ENCODE data around the gene SERTAD2. TPM values are rescaled to one million over a fixed set of nuclear protein-coding genes. Genes with fewer than 3 reads are reported as not detected.

Gene SERTAD2
- total RNA-seq, 1 donor from 2014 or later = 42.2 TPM

DNA sequence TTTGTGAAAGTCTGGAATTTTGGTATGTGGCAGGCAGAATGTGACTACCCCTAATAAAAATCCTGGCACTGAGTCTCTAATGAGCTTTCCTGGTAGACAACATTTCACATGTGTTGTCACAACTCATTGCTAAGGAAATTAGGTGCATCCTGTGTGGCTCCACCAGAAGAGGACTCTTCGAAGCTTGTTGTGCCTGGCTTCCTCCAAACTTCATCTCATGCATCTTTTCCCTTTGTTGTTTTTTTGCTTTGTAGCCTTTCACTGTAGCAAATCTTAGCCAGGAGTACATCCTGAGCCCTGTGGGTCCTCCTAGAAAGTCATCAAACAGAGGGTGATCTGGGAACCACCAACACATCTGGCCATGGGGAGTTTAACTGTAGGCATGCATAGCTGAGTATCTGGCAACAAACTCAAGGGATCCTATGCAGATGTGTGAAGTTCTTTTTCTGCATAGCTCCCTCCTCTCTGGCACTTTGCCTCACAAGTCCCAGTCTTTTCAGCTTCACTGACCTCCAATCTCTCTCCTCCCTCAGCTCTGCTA, 42.1 kb upstream of the SERTAD2 start:
- Mint-ChIP-seq H3K27me3 (ENCODE audit: low read depth, unreplicated experiment) (no peaks in the 10 kb centered on the region), H3K4me1 (ENCODE audit: low read depth, unreplicated experiment) (peaks cover 46% of the 10 kb centered on the region), H3K4me3 (ENCODE audit: unreplicated experiment) (no peak overlapping the region), H3K9me3 (ENCODE audit: unreplicated experiment) (peaks cover 3% of the 10 kb centered on the region), H3K36me3 (ENCODE audit: low read depth, unreplicated experiment) (peaks cover 4% of the 10 kb centered on the region), H3K27ac (ENCODE audit: unreplicated experiment) (no peak overlapping the region)
- no peaks in the 10 kb centered on the region for H3K27me3 ChIP-seq (ENCODE audit: insufficient read depth, low read length)
- H3K9ac ChIP-seq (ENCODE audit: low read length) = no peak overlapping the region
- no peak overlapping the region for H3K4me3 ChIP-seq (ENCODE audit: insufficient read depth, low read depth, low read length)
- H3K27ac ChIP-seq (ENCODE audit: low read depth, low read length) = no peak overlapping the region
- peak; percentile 56 for DNase-seq (ENCODE audit: low read depth)
- no peaks in the 10 kb centered on the region for H3K9me3 ChIP-seq (ENCODE audit: insufficient read depth, low read depth, low read length)
- no peaks in the 10 kb centered on the region for H3K79me2 ChIP-seq (ENCODE audit: insufficient read depth, low read length)
- no peaks in the 10 kb centered on the region for H4K20me1 ChIP-seq (ENCODE audit: insufficient read depth, low read length)
- TF ChIP-seq, protein P1, sequence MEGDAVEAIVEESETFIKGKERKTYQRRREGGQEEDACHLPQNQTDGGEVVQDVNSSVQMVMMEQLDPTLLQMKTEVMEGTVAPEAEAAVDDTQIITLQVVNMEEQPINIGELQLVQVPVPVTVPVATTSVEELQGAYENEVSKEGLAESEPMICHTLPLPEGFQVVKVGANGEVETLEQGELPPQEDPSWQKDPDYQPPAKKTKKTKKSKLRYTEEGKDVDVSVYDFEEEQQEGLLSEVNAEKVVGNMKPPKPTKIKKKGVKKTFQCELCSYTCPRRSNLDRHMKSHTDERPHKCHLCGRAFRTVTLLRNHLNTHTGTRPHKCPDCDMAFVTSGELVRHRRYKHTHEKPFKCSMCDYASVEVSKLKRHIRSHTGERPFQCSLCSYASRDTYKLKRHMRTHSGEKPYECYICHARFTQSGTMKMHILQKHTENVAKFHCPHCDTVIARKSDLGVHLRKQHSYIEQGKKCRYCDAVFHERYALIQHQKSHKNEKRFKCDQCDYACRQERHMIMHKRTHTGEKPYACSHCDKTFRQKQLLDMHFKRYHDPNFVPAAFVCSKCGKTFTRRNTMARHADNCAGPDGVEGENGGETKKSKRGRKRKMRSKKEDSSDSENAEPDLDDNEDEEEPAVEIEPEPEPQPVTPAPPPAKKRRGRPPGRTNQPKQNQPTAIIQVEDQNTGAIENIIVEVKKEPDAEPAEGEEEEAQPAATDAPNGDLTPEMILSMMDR (IDR thresholded peaks at IDR 0.05; ENCODE audit: insufficient read depth, low read depth, low read length) = no peak
- no peak for TF ChIP-seq EZH2 (IDR thresholded peaks at IDR 0.05; ENCODE audit: insufficient read depth, low read length)
- no peak overlapping the region for H3K4me2 ChIP-seq (ENCODE audit: low read length)
- peak; percentile 45 for FAIRE-seq
- H2AFZ ChIP-seq (ENCODE audit: low read depth, low read length) = no peak overlapping the region
- no peaks in the 10 kb centered on the region for H3K36me3 ChIP-seq (ENCODE audit: insufficient read depth, low read length)
- peaks cover 35% of the 10 kb centered on the region for H3K4me1 ChIP-seq (ENCODE audit: insufficient read depth, low read length)

DNA sequence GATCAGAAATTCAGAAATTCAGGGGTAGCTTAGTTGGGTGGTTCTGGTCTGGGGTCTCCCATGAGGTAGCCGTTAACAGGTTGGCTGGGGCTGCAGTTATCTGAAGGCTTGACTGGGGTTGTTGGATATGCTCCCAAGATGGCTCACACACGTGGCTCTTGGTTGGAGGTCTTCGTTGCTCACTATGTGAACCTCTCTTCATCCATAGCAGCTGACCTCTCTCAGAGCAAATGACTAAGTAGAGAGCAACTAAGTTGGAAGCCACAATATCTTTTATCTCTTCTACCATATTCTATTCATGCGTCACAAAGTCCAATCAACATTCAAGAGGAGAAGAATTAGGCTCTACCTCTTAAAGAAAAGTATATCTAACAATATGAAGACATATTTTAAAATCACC, 38.7 kb upstream of the SERTAD2 start:
- FAIRE-seq = peak; percentile 88
- no peak overlapping the region for H3K27ac ChIP-seq (ENCODE audit: low read depth, low read length)
- Mint-ChIP-seq H3K27me3 (ENCODE audit: low read depth, unreplicated experiment) (no peaks in the 10 kb centered on the region), H3K36me3 (ENCODE audit: low read depth, unreplicated experiment) (peaks cover 4% of the 10 kb centered on the region), H3K9me3 (ENCODE audit: unreplicated experiment) (peaks cover 3% of the 10 kb centered on the region), H3K4me3 (ENCODE audit: unreplicated experiment) (no peak overlapping the region), H3K27ac (ENCODE audit: unreplicated experiment) (no peak overlapping the region), H3K4me1 (ENCODE audit: low read depth, unreplicated experiment) (peaks cover 22% of the 10 kb centered on the region)
- H3K9ac ChIP-seq (ENCODE audit: low read length) = no peak overlapping the region
- H3K27me3 ChIP-seq (ENCODE audit: insufficient read depth, low read length) = no peaks in the 10 kb centered on the region
- H3K4me2 ChIP-seq (ENCODE audit: low read length) = no peak overlapping the region
- H2AFZ ChIP-seq (ENCODE audit: low read depth, low read length) = no peak overlapping the region
- TF ChIP-seq, protein P1 (IDR thresholded peaks at IDR 0.05; ENCODE audit: insufficient read depth, low read depth, low read length) = no peak
- no peaks in the 10 kb centered on the region for H4K20me1 ChIP-seq (ENCODE audit: insufficient read depth, low read length)
- H3K4me1 ChIP-seq (ENCODE audit: insufficient read depth, low read length) = peaks cover 16% of the 10 kb centered on the region
- no peaks in the 10 kb centered on the region for H3K9me3 ChIP-seq (ENCODE audit: insufficient read depth, low read depth, low read length)
- no peaks in the 10 kb centered on the region for H3K79me2 ChIP-seq (ENCODE audit: insufficient read depth, low read length)
- peak; percentile 93 for DNase-seq (ENCODE audit: low read depth)
- H3K4me3 ChIP-seq (ENCODE audit: insufficient read depth, low read depth, low read length) = no peak overlapping the region
- no peaks in the 10 kb centered on the region for H3K36me3 ChIP-seq (ENCODE audit: insufficient read depth, low read length)

DNA sequence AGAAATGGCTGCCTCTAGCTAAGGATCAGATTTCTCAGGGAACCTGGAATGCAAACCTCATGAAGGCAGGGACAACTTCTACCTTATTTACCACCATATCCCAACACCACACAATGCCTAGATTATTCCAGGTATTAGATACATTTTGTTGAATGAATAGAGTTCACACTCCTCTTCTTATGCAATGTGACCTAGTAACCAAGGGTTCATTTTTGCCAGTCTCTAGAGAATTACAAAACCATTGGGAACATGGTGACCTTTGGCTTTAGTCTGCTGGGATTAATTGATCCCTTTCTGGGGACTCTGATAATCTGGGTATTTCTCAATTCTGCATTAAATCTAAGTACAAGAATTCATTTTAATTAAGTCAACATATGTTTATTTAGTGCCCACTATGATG, 35.2 kb upstream of the SERTAD2 start:
- Mint-ChIP-seq H3K4me3 (ENCODE audit: unreplicated experiment) (no peak overlapping the region), H3K9me3 (ENCODE audit: unreplicated experiment) (peaks cover 3% of the 10 kb centered on the region), H3K27me3 (ENCODE audit: low read depth, unreplicated experiment) (no peaks in the 10 kb centered on the region), H3K27ac (ENCODE audit: unreplicated experiment) (no peak overlapping the region), H3K36me3 (ENCODE audit: low read depth, unreplicated experiment) (peaks cover 4% of the 10 kb centered on the region), H3K4me1 (ENCODE audit: low read depth, unreplicated experiment) (peaks cover 2% of the 10 kb centered on the region)
- TF ChIP-seq EZH2 (IDR thresholded peaks at IDR 0.05; ENCODE audit: insufficient read depth, low read length) = no peak
- TF ChIP-seq, protein P1 (IDR thresholded peaks at IDR 0.05; ENCODE audit: insufficient read depth, low read depth, low read length) = no peak
- H3K27ac ChIP-seq (ENCODE audit: low read depth, low read length) = no peak overlapping the region
- H2AFZ ChIP-seq (ENCODE audit: low read depth, low read length) = no peak overlapping the region
- DNase-seq (ENCODE audit: low read depth) (no peak), FAIRE-seq (peak; percentile 26)
- no peak overlapping the region for H3K4me3 ChIP-seq (ENCODE audit: insufficient read depth, low read depth, low read length)
- H3K4me2 ChIP-seq (ENCODE audit: low read length) = no peak overlapping the region
- H3K79me2 ChIP-seq (ENCODE audit: insufficient read depth, low read length) = no peaks in the 10 kb centered on the region
- no peaks in the 10 kb centered on the region for H3K36me3 ChIP-seq (ENCODE audit: insufficient read depth, low read length)
- H4K20me1 ChIP-seq (ENCODE audit: insufficient read depth, low read length) = no peaks in the 10 kb centered on the region
- no peaks in the 10 kb centered on the region for H3K27me3 ChIP-seq (ENCODE audit: insufficient read depth, low read length)
- H3K9me3 ChIP-seq (ENCODE audit: insufficient read depth, low read depth, low read length) = no peaks in the 10 kb centered on the region
- H3K9ac ChIP-seq (ENCODE audit: low read length) = no peak overlapping the region
- H3K4me1 ChIP-seq (ENCODE audit: insufficient read depth, low read length) = no peaks in the 10 kb centered on the region

Data from astrocyte (in vitro differentiated cells and primary cell).